Stomach (tissue), 9 donors: Measurements from ENCODE around the gene APLNR. TPM values are rescaled to one million over a fixed set of nuclear protein-coding genes. Genes with fewer than 3 reads are reported as not detected.

ENCODE experiments used
- DNase-seq, 2 donors: peaks; one replicate each; pipeline versions ENCODE4 v3.0.0 to v3.0.0-alpha.2; 2013 to 2019
- H3K27ac ChIP-seq, 5 donors: fragments of 200-600 bp in 4 of 5; sonication (generic) in 4 of 5; one replicate each; pipeline ENCODE4 v1.5.1; 2013 to 2019; ENCODE audit warnings: mild to moderate bottlenecking in 1 of 5, moderate library complexity in 1 of 5
- H3K27me3 ChIP-seq, 3 donors: fragments of 200-600 bp; sonication (generic); one replicate each; pipeline ENCODE4 v1.5.1; 2017 to 2019; ENCODE audit warnings: mixed run types in 1 of 3
- H3K36me3 ChIP-seq, 4 donors: fragments of 200-600 bp; sonication (generic); 1 replicate in 3 of 4; 2 replicates in 1 of 4; pipeline ENCODE4 v1.5.1; 2016 to 2019
- H3K4me1 ChIP-seq, 4 donors: fragments of 200-600 bp; sonication (generic); one replicate each; pipeline ENCODE4 v1.5.1; 2016 to 2019
- H3K4me3 ChIP-seq, 4 donors: fragments of 200-600 bp; sonication (generic) in 3 of 4; one replicate each; pipeline ENCODE4 v1.5.1; 2016 to 2019; ENCODE audit warnings: mild to moderate bottlenecking in 1 of 4
- H3K9me3 ChIP-seq, 4 donors: fragments of 200-600 bp; sonication (generic); one replicate each; pipeline ENCODE4 v1.5.1; 2016 to 2019
- CTCF ChIP-seq, 7 experiments: fragments of 450-650 bp in 4 of 7; fragments of 200-600 bp in 3 of 7; sonication (generic) in 3 of 7; IDR thresholded peaks; one replicate each; pipeline ENCODE4 v1.5.1; 2016 to 2019; ENCODE audit warnings: antibody characterized with exemption in 7 of 7, control low read depth in 2 of 7, mild to moderate bottlenecking in 1 of 7
- EP300 ChIP-seq: sonication (generic); formaldehyde crosslinking; IDR thresholded peaks from one replicate; pipeline ENCODE4 v1.6.1; 2017; ENCODE audit warnings: antibody characterized with exemption
- POLR2A ChIP-seq, 4 donors: fragments of 450-650 bp; IDR thresholded peaks; one replicate each; pipeline ENCODE4 v1.6.1; 2016; ENCODE audit warnings: antibody characterized with exemption in 4 of 4, control low read depth in 2 of 4, mild to moderate bottlenecking in 1 of 4, moderate library complexity in 1 of 4
- POLR2AphosphoS5 ChIP-seq, 3 donors: sonication (generic); formaldehyde crosslinking; IDR thresholded peaks; one replicate each; pipeline ENCODE4 v1.6.1; 2016; ENCODE audit warnings: antibody characterized with exemption in 3 of 3
- WGBS, 5 donors: extraction: QIAGEN DNeasy Blood & Tissue Kit in 3 of 5; methylation state at CpG; one replicate each; pipeline versions ENCODE4 v1.1.5 to v1.1.7; 2013 to 2018; 5-methylcytosine and 5-hydroxymethylcytosine counted together
- intact Hi-C: fragments of 100-400 bp; cut with DNase I; formaldehyde crosslinking; loops from one replicate; pipeline ENCODE4 v1.15.1; 2023; ENCODE audit warnings: low total_unique reads
- polyA plus RNA-seq, 3 donors: library from polyadenylated mRNA; stranded (reverse); fragments of 200-250 nt; gene quantifications; one replicate each; pipeline ENCODE4 v1.2.3, GENCODE V29; 2013
- total RNA-seq, 5 donors: library from RNA; depleted of rRNA; stranded (reverse); fragments of >200 nt; gene quantifications; one replicate each; pipeline versions ENCODE4 v1.1.0 to v1.2.3, GENCODE V29; 2014 to 2016
- donor health status: healthy with polysubstance abuse.
- donor health status: Bipolar disorder and iron deficiency.
- donor health status: healthy.

Gene APLNR
- total and polyA plus RNA-seq, 8 donors: 0.43 to 12.1 (median 1.7) TPM; not detected in 2

- H3K9me3 ChIP-seq: peaks cover 0 to 12% (median 11%) of the 10 kb centered on the region in 4 donors
- H3K4me3 ChIP-seq: no peak overlapping the region
- TF ChIP-seq EP300 (no peak), POLR2AphosphoS5 (IDR thresholded peaks at IDR 0.05) (no peak)
- H3K4me1 ChIP-seq: peaks cover 4 to 22% (median 13%) of the 10 kb centered on the region in 4 donors
- DNase-seq: peak in 1 of 2 donors; percentile 41
- H3K27ac ChIP-seq: peak overlapping the region in 3 of 5 donors; percentile 2 to 75 (median 22)
- intact Hi-C loops: no loop called here
- H3K36me3 ChIP-seq: no peaks in the 10 kb centered on the region
- WGBS, 5 donors: 44 to 70% (median 69%) methylated on average over 2 to 3 of the region's 3 CpGs
- H3K27me3 ChIP-seq: no peaks in the 10 kb centered on the region
Observed at GRCh38 chr11:57275582-57275981, 38.5 kb upstream of the APLNR start.

- intact Hi-C loops: no loop called here
- Histone ChIP-seq H3K9me3 (peaks cover 0 to 12% (median 11%) of the 10 kb centered on the region in 4 donors), H3K27me3 (no peaks in the 10 kb centered on the region), H3K36me3 (no peaks in the 10 kb centered on the region), H3K4me3 (no peak overlapping the region), H3K27ac (peak overlapping the region in 2 of 5 donors; percentile 2 to 75), H3K4me1 (peaks cover 4 to 22% (median 13%) of the 10 kb centered on the region in 4 donors)
- 24 to 45% (median 40%) methylated on average over 1 of the region's 1 CpG for whole genome bisulfite sequencing, 5 donors
- no peak for DNase-seq
- TF ChIP-seq CTCF (IDR thresholded peaks at IDR 0.05) (no peak), POLR2A (IDR thresholded peaks at IDR 0.05) (no peak), EP300 (no peak), POLR2AphosphoS5 (IDR thresholded peaks at IDR 0.05) (no peak)
Observed at GRCh38 chr11:57274904-57275498, 38.0 kb upstream of the APLNR start.

GRCh38 chr11:57273448-57274058, 36.5 kb upstream of the APLNR start:
- Histone ChIP-seq H3K36me3 (no peaks in the 10 kb centered on the region), H3K27me3 (no peaks in the 10 kb centered on the region), H3K4me1 (peaks cover 4 to 16% (median 13%) of the 10 kb centered on the region in 4 donors), H3K4me3 (no peak overlapping the region), H3K27ac (no peak overlapping the region), H3K9me3 (peaks cover 0 to 12% (median 11%) of the 10 kb centered on the region in 4 donors)
- intact Hi-C loops: no loop called here
- TF ChIP-seq POLR2A (IDR thresholded peaks at IDR 0.05): no peak
- no peak for TF ChIP-seq CTCF (IDR thresholded peaks at IDR 0.05)
- no peak for TF ChIP-seq POLR2AphosphoS5 (IDR thresholded peaks at IDR 0.05)
- DNase-seq: no peak
- 88 to 95% (median 91%) methylated on average over 4 of the region's 4 CpGs for whole genome bisulfite sequencing, 5 donors

- H3K36me3 ChIP-seq: no peaks in the 10 kb centered on the region
- 16 to 27% (median 24%) methylated on average over 3 of the region's 3 CpGs for WGBS, 5 donors
- no peak for TF ChIP-seq EP300
- no peak for TF ChIP-seq POLR2A (IDR thresholded peaks at IDR 0.05)
- TF ChIP-seq CTCF (IDR thresholded peaks at IDR 0.05): no peak
- TF ChIP-seq POLR2AphosphoS5 (IDR thresholded peaks at IDR 0.05): no peak
- H3K4me1 ChIP-seq: no peaks in the 10 kb centered on the region
- no peak overlapping the region for H3K27ac ChIP-seq
- intact Hi-C loops: no loop called here
- no peaks in the 10 kb centered on the region for H3K27me3 ChIP-seq
- H3K9me3 ChIP-seq: peaks cover 0 to 19% (median 18%) of the 10 kb centered on the region in 4 donors
- peak in 1 of 2 donors; percentile 54 for DNase-seq
- no peak overlapping the region for H3K4me3 ChIP-seq
Observed at GRCh38 chr11:57269571-57270021, 32.5 kb upstream of the APLNR start.

GRCh38 chr11:57266157-57266556, 29.1 kb upstream of the APLNR start:
- intact Hi-C loops: no loop called here
- no peaks in the 10 kb centered on the region for H3K4me1 ChIP-seq
- no peak overlapping the region for H3K27ac ChIP-seq
- no peak for DNase-seq
- H3K36me3 ChIP-seq: no peaks in the 10 kb centered on the region
- TF ChIP-seq POLR2AphosphoS5 (IDR thresholded peaks at IDR 0.05): no peak
- TF ChIP-seq CTCF (IDR thresholded peaks at IDR 0.05): no peak
- no peak for TF ChIP-seq POLR2A (IDR thresholded peaks at IDR 0.05)
- no peak overlapping the region for H3K4me3 ChIP-seq
- H3K9me3 ChIP-seq: peaks cover 0 to 8% (median 6%) of the 10 kb centered on the region in 4 donors
- H3K27me3 ChIP-seq: no peaks in the 10 kb centered on the region
